HG02981 (cell line): ENCODE data around the gene PARD3B.

Experiments
- ATAC-seq: cut with Tn5 transposase; IDR thresholded peaks from one replicate; pipeline ENCODE4 v1.9.1; 2021; ENCODE audit warnings: mild to moderate bottlenecking, moderate library complexity; ENCODE audit not compliant: unreplicated experiment

Gene PARD3B

DNA sequence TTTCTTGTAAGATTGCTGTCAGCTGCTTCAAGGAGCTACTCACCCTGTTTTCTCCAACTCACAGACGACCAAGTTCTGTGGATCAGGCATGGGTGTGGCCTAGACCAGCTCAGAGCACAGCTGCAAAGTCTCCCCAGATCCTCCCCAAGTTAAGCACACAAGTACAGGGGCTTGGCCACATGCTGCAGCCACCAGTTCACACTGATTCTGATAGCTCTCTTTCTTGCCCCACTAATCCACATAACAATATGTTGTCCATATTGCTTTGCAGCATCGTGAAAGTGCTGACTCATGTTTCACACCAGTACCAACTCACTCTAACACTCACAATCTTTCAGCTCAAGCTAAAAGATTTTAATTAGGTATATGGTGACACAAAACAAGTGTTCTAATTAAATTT is 437.0 kb downstream of the PARD3B start:
- no peak for ATAC-seq

DNA sequence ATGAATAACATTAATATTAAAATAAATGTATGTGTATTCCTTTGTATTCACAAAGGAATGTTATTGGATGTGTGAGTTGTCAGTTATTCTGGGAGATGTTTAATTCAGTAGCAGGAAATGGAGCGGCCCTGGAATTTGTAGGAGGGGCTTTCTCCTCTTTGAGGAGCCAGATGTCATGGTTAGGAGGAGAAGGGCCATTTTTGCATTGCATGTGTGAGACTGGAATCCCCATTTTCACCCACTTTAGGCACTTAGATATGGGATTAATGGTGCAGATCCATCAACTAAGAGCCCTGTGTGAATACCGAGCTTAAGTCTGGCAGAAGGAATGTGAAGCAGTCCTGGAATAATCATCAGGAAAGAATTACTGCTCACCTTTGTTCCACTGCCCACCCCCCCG is 439.2 kb downstream of the PARD3B start:
- no peak for ATAC-seq

DNA sequence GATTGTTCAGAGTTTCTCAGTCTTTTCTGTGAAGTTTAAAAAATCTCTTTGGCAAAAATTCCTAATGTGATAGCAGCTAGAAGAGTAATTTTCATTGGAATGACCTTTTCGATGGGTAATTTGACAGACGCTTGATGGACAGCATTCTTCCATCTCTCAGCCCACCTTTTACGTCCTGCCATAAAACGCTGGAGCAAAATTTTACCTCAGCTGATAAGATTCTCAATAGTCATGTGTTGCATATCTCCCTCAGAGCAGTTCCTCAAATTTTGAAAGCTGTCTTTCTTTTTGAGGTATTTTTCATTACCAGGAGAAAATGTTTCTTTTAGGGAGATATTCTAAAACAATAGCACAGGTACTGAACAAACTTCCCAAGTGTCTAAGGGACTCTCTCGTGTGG is 441.4 kb downstream of the PARD3B start:
- ATAC-seq, result no peak

DNA sequence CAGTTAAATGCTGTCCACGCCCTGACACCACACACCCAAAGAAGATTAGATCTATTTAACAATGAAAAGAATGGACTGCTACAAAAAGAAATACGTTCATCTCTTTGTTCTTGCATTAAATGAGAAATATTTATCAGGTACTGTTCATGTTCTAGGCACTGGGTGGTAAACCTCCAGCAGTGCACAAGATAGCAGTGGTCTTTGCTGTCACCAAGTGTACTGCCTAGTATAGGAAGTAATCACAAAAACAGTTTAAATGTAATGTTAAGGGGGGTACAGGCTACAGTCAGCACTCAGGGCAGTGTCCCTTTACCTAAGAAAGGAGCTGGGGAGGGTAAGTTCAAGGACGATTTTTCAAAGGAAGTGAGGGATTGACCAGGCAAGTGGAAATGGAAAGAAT is 443.6 kb downstream of the PARD3B start:
- ATAC-seq, result no peak

DNA sequence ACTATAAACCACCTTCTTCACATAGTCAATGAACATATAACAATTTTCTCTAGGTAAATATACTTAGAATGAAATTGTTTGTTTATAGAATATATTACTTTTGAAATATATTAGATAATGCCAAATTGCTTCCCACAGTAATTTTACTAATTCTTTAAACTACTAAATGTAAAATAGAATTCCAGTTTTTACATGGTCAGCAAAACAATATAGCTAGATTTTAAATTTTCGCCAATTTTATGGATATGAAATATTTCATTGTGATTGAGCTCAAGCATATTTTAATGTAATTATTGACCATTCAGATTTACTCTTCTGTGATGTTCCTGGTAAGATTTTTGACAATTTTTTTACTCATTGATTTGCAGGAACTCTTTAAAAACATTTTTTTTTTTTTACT is 444.6 kb downstream of the PARD3B start:
- no peak for ATAC-seq

DNA sequence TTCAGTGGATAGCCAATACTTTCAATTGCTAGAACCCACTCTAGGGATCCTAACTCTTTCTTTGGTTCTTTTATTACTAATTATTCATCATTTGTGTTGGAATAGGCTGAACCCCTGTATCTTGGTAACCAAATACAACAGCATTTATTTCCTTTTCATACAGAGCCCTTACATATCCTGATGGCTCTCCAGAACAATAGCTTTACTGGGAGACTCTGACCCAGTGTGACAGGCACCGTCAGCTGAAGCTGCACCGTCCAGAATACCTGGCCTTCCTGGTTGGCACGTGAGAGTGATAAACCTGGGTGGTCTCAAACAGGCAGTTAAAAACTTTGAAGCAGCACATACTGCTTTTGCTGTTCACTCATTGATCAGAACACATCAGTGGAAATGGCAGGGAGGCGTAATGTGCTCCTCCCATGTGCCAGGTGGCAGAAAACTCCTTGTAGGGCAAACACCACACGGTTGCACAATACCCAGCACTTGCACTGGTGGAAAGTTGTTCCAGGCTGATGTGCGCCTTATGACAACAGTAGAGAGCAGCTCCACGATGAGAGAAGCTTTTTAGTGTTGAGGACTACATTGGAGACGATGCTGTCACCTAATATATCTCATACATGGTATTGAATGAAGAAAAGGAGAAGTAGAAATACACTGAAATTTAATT is 456.2 kb downstream of the PARD3B start:
- ATAC-seq, result no peak

DNA sequence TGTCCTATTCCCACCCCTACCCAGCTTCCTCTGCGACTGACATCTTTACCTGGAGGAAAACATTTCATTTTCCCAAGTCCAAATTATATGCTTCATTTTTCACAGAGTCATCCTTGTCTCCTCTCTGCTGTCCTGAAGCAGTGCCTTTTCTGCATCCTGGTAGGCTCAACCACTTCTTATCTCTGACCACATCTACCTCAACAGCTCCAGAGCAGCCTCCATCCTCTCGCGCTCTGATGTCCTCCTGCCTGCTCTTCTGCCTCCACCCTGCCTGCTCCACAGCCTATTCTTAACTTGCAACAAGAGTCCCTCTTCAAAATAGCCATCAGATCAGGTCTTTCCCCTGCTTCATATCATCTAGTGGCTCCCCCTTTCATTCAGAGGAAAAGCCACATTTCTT is 457.1 kb downstream of the PARD3B start:
- ATAC-seq, result no peak

DNA sequence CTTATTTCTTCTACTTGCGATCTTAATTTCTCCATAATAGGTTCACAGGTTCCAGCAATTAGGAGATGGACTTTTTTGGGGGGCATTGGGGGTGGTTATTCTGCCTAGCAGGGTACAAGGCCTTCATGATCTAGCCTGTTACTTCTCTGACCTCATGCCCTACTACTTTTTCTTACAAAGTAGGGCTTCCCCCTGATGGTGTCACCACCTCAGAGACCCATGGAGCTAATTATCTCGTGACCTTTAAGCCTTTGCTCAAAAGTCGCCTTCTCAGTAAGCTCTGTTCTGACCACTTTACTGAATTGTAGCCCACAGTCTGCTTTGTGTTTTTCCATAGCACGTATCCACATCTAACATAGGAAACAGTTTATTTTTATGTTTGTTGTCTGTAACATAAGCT is 458.0 kb downstream of the PARD3B start:
- no peak for ATAC-seq

DNA sequence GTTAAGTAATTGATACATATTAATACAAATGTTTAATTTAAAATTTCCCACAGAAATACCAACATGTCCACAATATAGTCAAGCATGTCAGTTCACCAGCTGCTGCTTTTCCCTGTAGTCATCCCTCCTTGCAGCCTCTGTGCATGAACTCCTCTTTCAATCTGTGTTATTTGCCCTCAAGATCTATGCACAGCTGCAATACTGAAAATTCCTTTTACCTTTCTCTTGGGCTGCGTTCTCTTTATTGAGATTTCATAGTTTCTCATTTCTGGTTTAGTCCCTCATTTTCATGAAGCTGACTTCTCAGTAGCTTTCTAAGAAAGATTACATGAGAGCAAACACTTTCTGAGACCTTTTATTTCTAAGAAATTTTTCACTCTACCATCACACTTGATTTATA is 464.9 kb downstream of the PARD3B start:
- no peak for ATAC-seq

DNA sequence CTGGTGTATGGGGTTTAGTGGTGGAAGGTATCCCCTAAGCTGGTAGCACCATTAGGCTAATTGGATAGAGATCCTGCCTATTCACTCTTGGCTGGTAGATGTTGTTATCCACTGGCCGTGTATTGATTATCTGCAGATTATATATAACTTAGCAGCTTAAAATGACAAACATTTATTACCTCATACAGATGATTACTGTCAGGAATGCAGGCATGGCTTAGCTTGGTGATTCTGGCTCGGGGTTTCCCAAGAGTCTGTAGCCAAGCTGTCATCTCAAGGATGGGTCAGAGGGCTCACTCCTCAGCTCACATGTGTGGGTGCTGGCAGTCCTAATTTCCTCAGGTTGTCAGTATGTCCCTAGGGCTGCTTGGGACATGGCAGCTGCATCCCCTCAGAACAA is 465.8 kb downstream of the PARD3B start:
- ATAC-seq, result no peak

DNA sequence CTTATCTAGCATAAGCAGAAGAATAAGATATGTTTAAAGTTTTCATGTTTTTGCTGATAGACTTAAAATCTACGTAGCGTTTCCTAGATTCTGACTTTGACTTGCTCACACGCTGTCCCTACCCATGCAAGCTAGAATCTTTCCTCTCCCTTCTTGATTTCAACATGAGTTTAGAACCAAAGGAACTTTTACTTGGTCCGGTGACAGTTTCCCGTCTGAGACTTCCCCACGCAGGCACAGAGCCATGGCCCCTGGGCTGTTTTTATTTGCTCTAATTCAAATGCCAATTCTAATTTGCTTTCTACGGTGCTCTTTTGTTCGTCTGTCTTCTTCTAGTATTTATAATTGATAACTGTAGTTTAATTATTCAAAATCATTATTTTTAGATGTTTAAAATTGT is 467.7 kb downstream of the PARD3B start:
- ATAC-seq, result no peak

DNA sequence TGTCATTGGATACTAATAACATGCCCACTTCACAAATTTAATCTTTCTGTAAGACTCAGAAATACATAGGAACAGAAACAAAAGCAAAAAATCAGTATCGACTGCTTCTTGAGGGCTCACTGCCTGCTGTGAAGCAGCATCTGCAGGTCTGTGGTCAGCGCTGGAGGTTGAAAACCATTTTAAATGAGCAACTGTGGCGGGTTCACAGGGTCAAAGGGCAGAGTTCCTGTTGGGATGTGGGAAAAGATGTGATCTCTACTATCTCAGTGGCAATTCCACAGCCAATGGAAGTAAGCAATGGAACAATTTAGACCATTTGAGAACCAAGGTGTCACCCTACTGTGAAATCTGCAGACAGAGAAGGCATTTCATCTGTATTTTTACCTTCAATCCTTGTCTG is 468.3 kb downstream of the PARD3B start:
- ATAC-seq, result no peak

DNA sequence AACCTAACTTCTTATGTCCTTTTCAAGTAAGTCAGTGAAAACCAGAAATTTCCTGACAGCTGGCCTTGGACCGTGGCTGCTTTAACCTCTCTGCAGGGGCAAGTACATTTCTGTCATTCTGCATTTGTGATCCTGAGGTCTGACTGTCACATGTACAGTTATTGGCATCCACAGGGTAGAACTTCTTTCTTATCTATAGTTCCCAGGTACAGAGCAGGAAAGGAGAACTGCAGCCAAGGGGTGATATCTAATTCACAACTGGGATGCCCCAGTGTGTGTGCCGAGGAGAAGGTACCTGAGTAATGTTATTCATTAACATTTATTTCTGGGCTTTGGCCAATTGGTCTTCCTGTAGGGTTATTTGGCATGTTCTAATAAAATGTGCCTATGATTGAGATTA is 468.9 kb downstream of the PARD3B start:
- ATAC-seq, result no peak

DNA sequence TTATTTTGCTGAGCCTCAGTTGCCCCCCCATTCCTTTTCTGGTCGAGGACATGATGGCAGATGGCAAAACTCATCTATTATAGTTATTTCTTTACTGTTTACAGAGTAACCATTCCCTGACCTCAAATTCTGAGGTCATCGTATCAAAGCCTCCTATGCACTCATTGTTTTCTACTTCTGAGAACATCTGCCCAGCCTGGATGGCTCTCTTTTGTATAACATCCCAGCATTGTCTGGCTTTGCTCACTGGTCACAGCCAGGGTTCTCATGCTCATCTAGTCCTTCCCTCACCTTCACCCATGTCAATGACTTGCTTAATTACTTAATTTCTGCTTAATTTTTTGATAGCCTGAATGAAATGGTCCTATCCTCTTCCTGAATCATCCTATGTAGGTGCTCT is 472.1 kb downstream of the PARD3B start:
- no peak for ATAC-seq

DNA sequence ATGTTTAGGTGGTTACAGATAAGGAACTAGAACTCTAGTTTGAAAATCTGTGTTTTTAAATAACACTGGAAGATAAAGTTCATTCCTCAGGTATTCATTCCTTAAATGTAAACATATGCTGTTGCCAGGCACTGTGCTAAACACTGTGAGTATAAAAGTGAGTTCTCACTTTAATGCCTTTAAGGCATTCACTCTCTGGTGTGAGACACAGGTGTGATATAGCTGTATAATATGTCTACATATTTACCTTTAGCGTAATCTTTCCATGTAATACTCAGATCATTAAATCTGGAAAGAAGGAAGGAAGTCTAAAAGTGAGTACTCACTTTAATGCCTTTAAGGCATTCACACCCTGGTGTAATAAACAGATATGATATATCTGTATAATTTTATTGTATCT is 472.6 kb downstream of the PARD3B start:
- ATAC-seq, result no peak

DNA sequence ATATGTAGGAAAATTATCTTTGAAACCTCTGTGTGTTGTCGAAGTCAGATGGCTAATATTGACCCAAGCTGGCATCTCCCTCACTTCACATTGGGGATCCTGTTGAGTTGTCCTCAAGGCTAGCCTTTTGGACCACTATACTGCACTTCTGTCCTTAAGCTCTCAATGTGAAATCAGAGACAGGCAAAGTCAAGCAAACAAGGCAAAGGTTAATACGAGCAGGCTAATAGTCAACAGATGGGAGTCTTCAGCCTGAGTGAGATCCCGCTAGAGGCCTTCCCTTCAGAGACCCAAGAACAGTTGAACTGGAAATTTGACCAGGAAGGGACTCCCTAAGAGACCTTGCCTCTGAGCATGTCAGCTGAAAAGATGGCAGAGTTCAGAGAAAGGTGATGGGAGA is 475.4 kb downstream of the PARD3B start:
- no peak for ATAC-seq

DNA sequence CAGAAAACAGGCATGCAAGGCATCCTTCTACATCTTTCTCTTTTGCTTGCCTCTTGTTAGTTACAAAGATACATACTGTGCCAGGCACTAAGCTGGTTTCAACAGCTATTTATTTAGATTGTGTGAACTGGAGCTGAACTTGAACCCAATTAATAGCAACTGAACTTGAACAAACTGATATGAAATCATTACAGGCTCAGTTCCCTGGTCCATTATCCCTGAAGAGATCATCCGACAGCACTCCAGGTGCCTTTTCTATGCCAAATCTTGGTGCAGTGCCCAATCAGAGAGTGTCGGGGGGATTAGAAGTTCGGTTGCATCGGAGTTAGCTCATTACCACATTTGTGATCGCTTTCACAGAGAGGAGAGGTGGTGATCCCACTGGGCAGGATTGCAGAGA is 477.6 kb downstream of the PARD3B start:
- no peak for ATAC-seq

DNA sequence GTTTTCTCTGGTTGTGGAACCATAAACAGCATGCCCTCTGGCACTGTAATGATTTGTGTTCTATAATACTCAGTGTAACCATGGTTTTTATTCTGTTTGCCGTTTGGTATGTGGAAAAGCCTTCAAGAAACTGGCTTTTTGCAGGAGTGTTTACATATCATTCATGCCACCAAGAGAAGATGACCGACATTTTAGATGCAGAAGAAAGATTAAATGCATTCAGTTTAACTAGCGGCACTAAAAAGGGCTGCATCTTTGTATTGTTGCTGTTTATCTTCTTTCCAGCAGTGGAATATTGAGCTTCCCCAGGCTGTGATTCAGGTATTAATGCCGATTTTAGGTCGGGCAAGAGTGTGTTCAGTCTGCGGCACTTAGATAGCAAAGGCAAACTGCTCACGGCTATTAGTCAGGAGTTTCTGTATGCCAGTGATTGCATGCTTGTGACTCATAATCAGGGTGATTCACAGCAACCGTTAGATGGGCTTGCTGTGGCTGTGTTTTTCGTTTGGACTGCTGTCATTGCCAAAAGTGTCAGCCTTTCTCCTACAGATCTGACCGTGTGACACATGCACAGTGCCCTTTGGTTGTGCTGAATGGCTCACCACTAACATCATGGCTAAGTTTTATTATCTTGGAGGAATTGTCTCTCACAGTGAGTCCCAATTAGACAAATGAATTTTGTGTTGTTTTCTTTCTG is 479.7 kb downstream of the PARD3B start:
- no peak for ATAC-seq

DNA sequence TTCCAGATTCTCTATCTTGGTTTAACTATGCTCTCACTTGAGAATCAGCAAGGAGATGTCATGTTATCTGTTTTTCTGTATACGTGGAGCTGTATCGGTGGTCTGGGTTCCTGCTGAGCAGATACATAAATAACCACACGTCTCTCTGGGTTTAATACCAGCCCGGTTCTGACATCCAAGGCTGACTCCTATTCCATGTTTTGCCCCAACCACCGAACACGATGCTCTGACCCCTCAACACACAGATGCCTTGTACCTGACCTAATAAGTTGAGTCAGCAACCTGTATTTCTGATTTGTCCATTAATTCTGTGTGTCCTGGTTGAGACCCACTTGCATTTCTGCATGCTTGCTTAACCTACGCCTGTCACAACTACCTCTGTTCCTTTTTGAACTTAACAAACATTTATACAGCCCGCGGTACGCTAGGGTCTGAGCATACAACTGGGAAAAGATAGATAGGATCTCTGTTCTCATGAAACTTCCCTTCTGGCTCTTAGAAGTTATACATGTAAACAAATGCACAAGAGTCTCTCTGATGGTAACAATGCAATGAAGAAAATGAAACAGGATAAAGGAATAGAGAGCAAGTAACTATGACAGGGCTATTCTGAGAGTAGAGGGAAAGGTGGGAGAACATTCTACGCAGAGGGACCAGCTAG is 480.4 kb downstream of the PARD3B start:
- no peak for ATAC-seq

DNA sequence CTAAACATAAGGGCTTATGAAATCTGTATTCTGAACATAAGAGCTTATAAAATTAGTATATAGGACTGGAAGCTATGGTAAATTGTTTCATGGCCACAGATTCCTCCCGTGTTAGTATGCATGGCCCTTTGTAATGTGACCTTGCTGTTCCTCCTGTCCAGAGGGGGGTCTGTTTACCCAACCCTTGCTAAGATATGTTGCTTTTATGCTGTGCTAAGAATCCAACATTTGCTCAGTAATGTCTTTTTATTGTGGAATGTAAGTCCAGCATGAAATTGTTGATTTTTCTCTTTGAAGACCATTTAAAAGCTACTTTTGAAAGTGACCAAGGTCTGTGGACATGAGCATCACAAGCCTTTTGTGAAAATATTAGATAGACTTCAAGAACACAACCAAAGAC is 485.4 kb downstream of the PARD3B start:
- no peak for ATAC-seq

DNA sequence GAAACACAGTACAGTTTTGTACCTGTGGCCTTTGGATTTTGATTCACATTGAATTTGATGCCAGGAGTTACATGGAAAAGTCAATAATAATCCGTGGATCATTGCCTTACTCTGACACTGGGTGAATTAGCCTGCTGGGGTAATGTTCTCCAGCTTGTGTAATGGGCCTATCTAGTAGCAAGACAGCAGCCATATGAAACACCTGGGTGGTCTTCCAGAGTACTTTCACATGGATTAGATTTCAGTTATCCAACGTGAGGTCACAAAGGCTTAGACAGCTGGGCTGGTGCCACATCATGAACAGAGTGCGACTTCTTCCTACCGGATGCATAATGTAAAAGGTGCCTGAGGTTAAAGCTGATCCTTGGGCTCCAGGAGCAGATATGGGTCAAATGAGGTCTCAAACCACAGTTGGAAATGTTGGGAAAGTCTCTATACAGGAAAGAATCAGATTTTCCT is 486.8 kb downstream of the PARD3B start:
- ATAC-seq, result no peak

DNA sequence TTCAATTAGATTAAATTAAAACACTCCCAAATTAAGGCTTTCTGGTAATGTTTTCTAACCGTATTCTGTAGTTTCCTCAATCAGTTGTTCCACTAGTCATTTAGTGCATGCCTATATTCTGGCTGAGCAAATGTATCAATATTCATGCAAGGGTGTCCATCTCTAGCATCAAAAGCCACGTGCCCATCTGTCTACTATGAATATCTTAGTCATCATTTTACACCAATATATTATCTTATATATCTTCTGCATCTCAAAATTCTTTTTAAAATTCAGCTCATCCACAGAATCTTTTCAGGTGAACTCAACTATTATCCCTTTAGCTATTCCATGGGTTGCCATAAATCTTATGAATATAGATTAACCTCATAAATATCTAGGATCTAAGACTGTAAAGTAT is 488.2 kb downstream of the PARD3B start:
- no peak for ATAC-seq
